SU-DHL-6 (cell line): ENCODE results near the gene KLHL18.

Experiments used
- H2AFZ ChIP-seq: fragments of 200-600 bp; sonication (generic); 2 replicates; pipeline ENCODE4 v1.6.1; 2014; ENCODE audit warnings: low read depth, mild to moderate bottlenecking, moderate library complexity, mixed read lengths, antibody characterized with exemption, low read length; ENCODE audit not compliant: severe bottlenecking
- H3F3A ChIP-seq: fragments of 200-600 bp; shearing (Covaris generic); 2 replicates; pipeline ENCODE4 v1.6.0; 2016; ENCODE audit warnings: antibody characterized with exemption, mild to moderate bottlenecking; ENCODE audit not compliant: insufficient read depth
- H3K27ac ChIP-seq: fragments of 200-600 bp; sonication (generic); 2 replicates; pipeline ENCODE4 v1.5.1; 2016; ENCODE audit warnings: low read depth, mild to moderate bottlenecking, low read length, moderate library complexity, mixed read lengths
- H3K27me3 ChIP-seq: fragments of 200-600 bp; sonication (generic), shearing (Covaris generic); 2 replicates; pipeline ENCODE4 v1.6.0; 2014; ENCODE audit warnings: mild to moderate bottlenecking, low read length
- H3K36me3 ChIP-seq: fragments of 200-600 bp; sonication (generic); 2 replicates; pipeline ENCODE4 v1.6.1; 2014; ENCODE audit warnings: mild to moderate bottlenecking, low read length, mixed read lengths
- H3K4me2 ChIP-seq: fragments of 300-600, 200-600 bp; shearing (Covaris generic), sonication (generic); 2 replicates; pipeline ENCODE4 v1.6.0; 2014; ENCODE audit warnings: low read length, low read depth, mild to moderate bottlenecking; ENCODE audit not compliant: poor library complexity, severe bottlenecking
- H3K4me3 ChIP-seq: fragments of 200-600 bp; sonication (generic); 2 replicates; pipeline ENCODE4 v1.5.1; 2014; ENCODE audit warnings: antibody characterized with exemption, low read length, mild to moderate bottlenecking, mixed read lengths; ENCODE audit not compliant: insufficient read depth, poor library complexity, severe bottlenecking
- H3K79me2 ChIP-seq: fragments of 200-600 bp; sonication (generic); 2 replicates; pipeline ENCODE4 v1.6.1; 2014; ENCODE audit warnings: mild to moderate bottlenecking, low read length, moderate library complexity; ENCODE audit not compliant: insufficient read depth
- H3K9ac ChIP-seq: fragments of 200-600 bp; sonication (generic); 2 replicates; pipeline ENCODE4 v1.7.0; 2014; ENCODE audit warnings: mild to moderate bottlenecking, low read length
- H3K9me2 ChIP-seq: fragments of 200-600 bp; sonication (generic); replicated peaks from 2 replicates; pipeline ENCODE4 v1.6.1; 2014; ENCODE audit warnings: low read length; ENCODE audit not compliant: insufficient read depth
- H3K9me3 ChIP-seq: fragments of 200-600 bp; sonication (generic); 2 replicates; pipeline ENCODE4 v1.6.1; 2014; ENCODE audit warnings: low read length, mixed read lengths; ENCODE audit not compliant: insufficient read depth
- H4K20me1 ChIP-seq: fragments of 200-600 bp; sonication (generic); 2 replicates; pipeline ENCODE4 v1.6.1; 2014; ENCODE audit warnings: low read depth, mild to moderate bottlenecking, antibody characterized with exemption, low read length, moderate library complexity, mixed read lengths
- CTCF ChIP-seq: fragments of 200-600 bp; sonication (generic); IDR thresholded peaks from one replicate; pipeline ENCODE4 v1.5.1; 2017; ENCODE audit warnings: antibody characterized with exemption, mild to moderate bottlenecking, low read length, moderate library complexity; ENCODE audit not compliant: insufficient read depth, poor library complexity, severe bottlenecking
- EZH2phosphoT487 ChIP-seq: fragments of 200-600 bp; sonication (generic), shearing (Covaris generic); conservative IDR thresholded peaks from 2 replicates; pipeline ENCODE4 v1.6.1; 2018; ENCODE audit warnings: mild to moderate bottlenecking, antibody characterized with exemption, low read length, moderate library complexity, mixed read lengths

The KLHL18 gene

GRCh38 chr3:47381317-47382157, 98.8 kb downstream of the KLHL18 start:
- peak overlapping the region; percentile 88 for H3K4me3 ChIP-seq
- no peaks in the 10 kb centered on the region for H3F3A ChIP-seq
- no peaks in the 10 kb centered on the region for H3K9me3 ChIP-seq
- peak overlapping the region; percentile 95 for H3K9ac ChIP-seq
- H3K27me3 ChIP-seq = no peaks in the 10 kb centered on the region
- no peaks in the 10 kb centered on the region for H3K36me3 ChIP-seq
- peak overlapping the region; percentile 73 for H3K4me2 ChIP-seq
- no peak for TF ChIP-seq EZH2phosphoT487
- TF ChIP-seq CTCF = no peak
- H4K20me1 ChIP-seq = 0 out of 2 replicates have a peak, but pooled peaks cover 7% of the 10 kb centered on the region
- peak overlapping the region; percentile 13 for H2AFZ ChIP-seq
- H3K79me2 ChIP-seq = peaks cover 55% of the 10 kb centered on the region
- H3K9me2 ChIP-seq = no peaks in the 10 kb centered on the region
- H3K27ac ChIP-seq = peak overlapping the region; percentile 58

GRCh38 chr3:47384425-47384824, 101.7 kb downstream of the KLHL18 start:
- no peak for TF ChIP-seq CTCF
- TF ChIP-seq EZH2phosphoT487 = no peak
- H3K9me3 ChIP-seq = no peaks in the 10 kb centered on the region
- H2AFZ ChIP-seq = no peak overlapping the region
- no peaks in the 10 kb centered on the region for H3F3A ChIP-seq
- no peak overlapping the region for H3K9ac ChIP-seq
- no peak overlapping the region for H3K4me3 ChIP-seq
- no peaks in the 10 kb centered on the region for H3K9me2 ChIP-seq
- 0 out of 2 replicates have a peak, but pooled peaks cover 7% of the 10 kb centered on the region for H4K20me1 ChIP-seq
- H3K27ac ChIP-seq = no peak overlapping the region
- H3K4me2 ChIP-seq = no peak overlapping the region
- H3K79me2 ChIP-seq = peaks cover 83% of the 10 kb centered on the region
- H3K27me3 ChIP-seq = no peaks in the 10 kb centered on the region
- no peaks in the 10 kb centered on the region for H3K36me3 ChIP-seq

- H3K27ac ChIP-seq = no peak overlapping the region
- H3K9ac ChIP-seq = no peak overlapping the region
- no peaks in the 10 kb centered on the region for H3K9me2 ChIP-seq
- TF ChIP-seq CTCF (no peak), EZH2phosphoT487 (no peak)
- no peak overlapping the region for H2AFZ ChIP-seq
- peaks cover 83% of the 10 kb centered on the region for H3K79me2 ChIP-seq
- no peaks in the 10 kb centered on the region for H3K36me3 ChIP-seq
- no peaks in the 10 kb centered on the region for H3K9me3 ChIP-seq
- 0 out of 2 replicates have a peak, but pooled peaks cover 7% of the 10 kb centered on the region for H4K20me1 ChIP-seq
- H3K27me3 ChIP-seq = no peaks in the 10 kb centered on the region
- H3K4me3 ChIP-seq = no peak overlapping the region
- no peaks in the 10 kb centered on the region for H3F3A ChIP-seq
- no peak overlapping the region for H3K4me2 ChIP-seq
Observed at GRCh38 chr3:47385007-47385406, 102.3 kb downstream of the KLHL18 start.
